Amniotic epithelial cell (primary cell): Measurements from ENCODE around the gene DGKI.
A peak's percentile ranks its signal among the peaks of the same experiment; 100 is the strongest.

Experiments
- DNase-seq: peaks from one replicate; pipeline ENCODE4 v3.0.0-alpha.2; 2010; ENCODE audit warnings: low read depth

DGKI gene

DNA sequence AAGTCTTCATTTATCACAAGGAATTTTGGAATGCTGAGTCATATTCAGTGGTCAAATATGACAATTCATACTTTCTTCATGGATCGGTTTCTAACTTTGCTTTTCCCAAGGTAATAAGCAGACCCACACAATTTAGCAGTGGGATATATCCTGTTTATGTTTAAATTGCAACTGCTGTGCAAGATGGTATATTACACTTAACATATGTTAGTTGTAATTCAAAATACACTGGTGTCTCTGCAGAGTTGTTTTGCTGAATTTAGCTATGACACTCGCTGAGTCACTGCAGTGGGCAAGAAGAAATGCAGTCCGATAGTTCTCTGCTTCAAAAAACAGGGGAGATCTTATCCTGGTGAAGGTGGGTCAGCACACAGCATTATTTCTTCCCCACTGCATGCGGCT, 308.4 kb downstream of the DGKI start:
- DNase-seq: peak; percentile 61

DNA sequence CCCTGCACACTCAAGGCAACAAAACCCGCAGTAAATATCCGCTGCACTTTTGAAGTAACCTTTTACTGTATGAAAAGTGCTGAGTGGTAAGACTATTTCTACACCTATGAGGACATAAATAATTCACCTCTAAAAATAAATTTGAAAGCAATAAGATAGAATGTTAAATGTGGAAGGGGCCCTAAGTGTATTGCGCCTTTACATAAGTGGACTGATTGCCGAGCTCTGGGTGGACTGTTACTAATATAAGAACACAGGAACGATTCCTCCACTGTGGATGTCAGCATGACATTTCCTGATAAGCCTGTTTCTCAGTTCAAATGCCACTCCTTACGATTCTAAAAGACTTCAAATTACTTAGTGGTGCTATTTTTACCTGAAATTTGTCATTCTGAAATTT, 311.2 kb downstream of the DGKI start:
- DNase-seq: no peak

GRCh38 chr7:137531671-137532070, 315.1 kb downstream of the DGKI start:
- DNase-seq: no peak

DNA sequence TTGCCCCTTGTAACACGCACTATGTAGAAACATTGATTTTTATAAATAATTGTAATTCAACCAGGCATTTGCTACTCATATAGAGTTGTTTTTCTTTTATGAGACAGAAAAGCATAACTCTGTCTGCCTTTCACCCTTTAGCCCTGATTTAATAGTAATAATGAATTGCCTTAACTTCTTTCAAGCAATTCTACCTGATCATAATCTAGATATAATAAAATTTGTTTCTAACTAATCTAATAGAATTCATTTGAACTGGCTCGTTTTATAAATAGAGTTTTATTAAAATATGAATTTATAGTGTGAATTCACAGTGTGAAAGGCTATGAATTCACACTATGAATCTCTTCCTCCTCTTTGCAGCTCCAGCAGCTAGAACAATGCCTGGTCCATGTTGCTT, 319.1 kb downstream of the DGKI start:
- DNase-seq: no peak

DNA sequence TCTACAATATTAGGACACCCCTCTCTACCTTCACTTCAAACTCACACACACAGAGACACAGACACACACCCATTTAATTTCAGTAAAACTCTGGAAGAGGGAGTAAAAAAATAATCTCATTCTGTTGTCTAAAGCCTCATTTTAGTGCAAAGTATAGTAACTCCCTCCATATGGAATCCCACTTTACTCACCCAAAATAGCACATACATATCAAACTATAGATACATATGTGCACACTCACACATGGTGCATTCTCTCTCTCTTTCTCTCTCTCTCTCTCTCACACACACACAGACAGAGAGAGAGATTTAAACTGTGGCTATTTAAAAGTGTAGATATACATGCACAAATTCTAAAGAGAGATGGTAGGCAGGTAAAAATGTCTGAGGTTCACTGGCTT, 323.6 kb downstream of the DGKI start:
- DNase-seq: no peak

GRCh38 chr7:137521451-137521850, 325.3 kb downstream of the DGKI start:
- DNase-seq: no peak

- peak; percentile 80 for DNase-seq
These were observed 326.8 kb downstream of the DGKI start for GRCh38 chr7:137519947-137520346.

GRCh38 chr7:137519181-137519691, 327.5 kb downstream of the DGKI start:
- DNase-seq: peak; percentile 11

DNA sequence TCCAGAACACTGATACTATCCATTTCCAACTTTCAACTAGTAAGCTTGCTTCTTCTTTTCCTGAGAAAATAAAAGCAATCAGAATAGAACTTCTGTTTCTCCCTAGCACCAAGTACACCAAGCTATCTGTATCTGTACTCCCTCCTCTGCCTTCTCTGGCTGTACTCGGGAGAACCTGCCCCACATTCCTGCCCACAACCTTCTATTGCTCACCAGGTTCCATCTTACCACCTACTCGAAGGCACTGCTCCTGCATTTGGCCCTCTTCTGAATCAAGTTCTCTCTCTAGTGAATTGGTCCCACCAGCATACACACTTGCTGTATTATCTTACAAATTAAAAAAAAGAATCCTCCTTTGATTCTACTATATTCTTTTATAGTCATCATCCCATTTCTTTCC, 333.7 kb downstream of the DGKI start:
- no peak for DNase-seq

DNA sequence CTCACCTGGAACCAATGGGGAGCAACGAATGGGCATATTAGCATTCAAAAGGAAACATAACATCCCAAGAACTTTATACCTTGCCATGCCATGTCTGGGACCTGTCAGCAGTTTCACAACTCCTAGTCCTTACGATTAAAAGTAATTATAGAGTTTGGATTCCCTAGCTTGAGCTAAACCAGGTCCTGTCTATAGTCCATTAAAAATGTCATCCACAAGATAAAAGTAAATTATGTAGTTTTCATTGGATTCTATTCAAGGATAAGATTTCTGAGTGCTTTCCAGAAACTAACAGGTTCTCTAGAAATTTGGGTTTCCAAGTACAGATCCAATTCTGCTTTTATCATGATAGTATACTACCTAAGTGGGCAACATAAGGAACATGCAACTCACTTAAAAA, 339.7 kb downstream of the DGKI start:
- peak; percentile 29 for DNase-seq

DNA sequence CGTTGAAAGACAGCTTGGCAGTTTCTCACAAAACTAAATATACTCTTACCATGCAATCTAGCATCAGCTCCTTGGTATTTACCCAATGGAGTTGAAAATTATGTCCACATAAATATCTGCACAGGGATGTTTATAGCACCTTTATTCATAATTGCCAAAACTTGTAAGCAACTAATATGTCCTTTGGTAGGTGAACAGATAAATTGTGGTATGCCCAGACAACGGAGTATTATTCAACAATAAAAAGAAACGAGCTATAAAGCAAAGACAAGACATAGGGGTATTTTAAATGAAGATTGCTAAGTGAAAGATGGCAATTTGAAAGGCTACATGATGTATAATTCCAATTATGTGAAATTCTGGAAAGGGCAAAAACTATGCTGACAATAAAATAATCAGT, 340.7 kb downstream of the DGKI start:
- no peak for DNase-seq

DNA sequence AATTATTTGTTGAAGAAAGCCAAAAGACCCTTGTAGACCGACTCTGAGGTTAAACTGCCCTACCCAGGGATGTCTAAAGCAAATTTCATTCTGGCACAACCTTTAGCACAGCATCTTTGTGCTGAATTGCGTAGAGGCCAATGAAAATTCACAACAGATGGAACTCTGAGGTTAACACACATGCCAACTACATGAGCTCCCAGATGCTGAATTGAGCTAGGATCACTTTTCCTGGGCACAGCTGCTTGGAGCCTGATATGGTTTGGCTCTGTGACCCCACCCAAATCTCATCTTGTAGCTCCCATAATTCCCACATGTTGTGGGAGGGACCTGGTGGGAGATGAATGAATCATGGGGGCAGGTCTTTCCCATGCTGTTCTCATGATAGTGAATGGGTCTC, 345.2 kb downstream of the DGKI start:
- no peak for DNase-seq

DNA sequence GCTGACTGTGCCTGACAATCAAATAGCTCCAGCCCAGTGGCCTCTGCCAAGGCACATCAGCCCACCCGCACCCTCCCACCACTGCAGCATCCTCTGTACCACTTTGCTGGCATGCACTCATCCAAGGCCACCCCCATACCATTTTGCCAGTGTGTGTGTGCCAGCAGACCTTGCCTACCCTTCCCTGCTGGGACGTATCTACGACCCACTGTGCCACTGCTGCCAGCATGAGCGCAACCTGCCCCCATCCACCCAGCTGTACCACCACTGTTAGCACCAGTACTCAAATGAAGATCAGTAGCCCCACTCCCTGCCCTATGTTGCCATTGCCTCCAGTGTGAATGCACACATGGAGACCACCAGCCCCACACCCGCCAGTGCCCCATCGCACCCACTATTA, 353.9 kb downstream of the DGKI start:
- no peak for DNase-seq

GRCh38 chr7:137489880-137490279, 356.9 kb downstream of the DGKI start:
- no peak for DNase-seq

DNA sequence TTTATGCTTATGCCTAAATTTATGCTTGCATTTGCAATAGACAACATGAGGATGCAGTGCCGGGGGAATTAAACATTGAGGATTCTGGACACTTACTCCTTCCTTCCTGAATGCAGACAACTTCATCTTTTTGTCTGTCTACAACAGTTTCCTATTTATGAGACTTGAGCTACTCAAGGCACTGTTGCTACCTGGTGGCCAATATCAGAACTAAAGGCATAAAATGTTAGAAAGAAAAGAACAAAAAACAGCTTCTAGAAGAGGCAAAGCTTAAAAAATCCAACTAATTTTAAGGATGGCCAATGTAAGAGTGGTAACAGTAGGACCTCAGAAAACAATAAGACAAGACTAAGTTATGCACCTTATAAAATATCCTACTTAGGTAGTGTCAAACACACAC, 358.7 kb downstream of the DGKI start:
- peak; percentile 15 for DNase-seq

DNA sequence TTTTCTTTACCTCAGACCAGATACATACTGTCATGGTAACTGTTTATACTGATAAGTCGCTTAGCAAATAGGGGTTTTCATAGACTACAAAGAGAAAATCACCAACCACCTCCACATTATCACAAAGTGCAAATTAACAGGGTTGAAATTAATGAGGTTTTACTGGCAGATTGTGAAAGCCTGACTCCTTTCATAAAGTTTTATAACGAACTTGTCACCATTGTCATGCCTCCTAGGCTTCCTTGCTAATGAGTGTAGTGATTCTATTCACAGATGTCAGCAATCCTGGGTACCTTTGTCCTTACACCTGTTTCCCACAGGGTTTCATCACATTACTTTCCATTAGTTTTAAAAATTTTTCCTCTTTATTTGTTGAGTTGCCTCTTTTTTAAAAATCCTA, 361.0 kb downstream of the DGKI start:
- no peak for DNase-seq

GRCh38 chr7:137484326-137484725, 362.4 kb downstream of the DGKI start:
- DNase-seq: peak; percentile 8

DNA sequence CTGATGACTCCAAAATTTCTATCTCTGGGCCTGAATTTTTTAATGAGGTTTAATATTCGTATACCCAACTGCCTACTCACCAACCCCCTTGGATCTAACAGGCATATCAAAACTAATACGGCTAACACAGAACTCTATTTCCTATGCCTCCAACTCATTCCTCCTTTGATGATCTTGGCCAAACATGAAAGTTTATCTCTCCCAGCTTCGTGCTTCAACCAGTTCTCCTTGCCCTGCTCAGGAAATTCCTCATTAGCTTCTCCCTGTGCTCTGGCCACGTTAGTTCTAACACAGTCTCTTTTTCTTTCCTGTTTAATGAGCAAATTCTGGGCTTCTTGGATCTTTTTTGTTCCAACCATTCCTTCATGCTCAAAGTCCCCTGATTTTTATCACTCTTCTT, 364.3 kb downstream of the DGKI start:
- no peak for DNase-seq

GRCh38 chr7:137480824-137481365, 365.9 kb downstream of the DGKI start:
- DNase-seq: no peak

DNA sequence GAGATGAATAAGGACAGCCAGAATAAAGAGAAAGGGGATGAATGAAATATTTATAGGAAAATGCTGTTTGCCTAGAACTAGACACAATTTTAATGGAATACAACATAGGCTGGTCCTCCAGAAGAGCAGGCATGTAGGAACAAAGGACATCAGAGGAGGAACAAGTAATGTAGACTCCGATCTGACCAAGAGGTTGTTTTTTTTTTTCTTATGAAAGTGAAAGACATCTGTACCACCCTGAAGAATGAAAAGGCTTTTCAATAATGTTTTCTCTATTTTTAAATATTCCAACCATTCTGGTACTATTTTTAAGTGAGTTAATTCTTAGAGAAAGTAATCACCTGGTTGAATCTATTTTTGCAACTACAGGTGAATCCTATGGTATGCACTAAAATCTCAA, 366.4 kb downstream of the DGKI start:
- DNase-seq: no peak

- peak; percentile 69 for DNase-seq
These were observed 369.8 kb downstream of the DGKI start for GRCh38 chr7:137476937-137477336.

- no peak for DNase-seq
These were observed 370.8 kb downstream of the DGKI start for GRCh38 chr7:137475966-137476365.

- DNase-seq: no peak
These were observed 372.2 kb downstream of the DGKI start for GRCh38 chr7:137474540-137475026.

GRCh38 chr7:137471128-137471527, 375.6 kb downstream of the DGKI start:
- DNase-seq: no peak

GRCh38 chr7:137469858-137470257, 376.9 kb downstream of the DGKI start:
- DNase-seq: no peak
